GM12872 (cell line): Measurements from ENCODE around the gene TP53I13.

Experiments
- TF ChIP-seq, protein P1 (sequence below): IDR thresholded peaks from 3 replicates; pipeline ENCODE4 v1.5.1; 2011; ENCODE audit warnings: low read depth, mild to moderate bottlenecking, low read length, moderate library complexity; ENCODE audit not compliant: insufficient read depth

TP53I13 gene

DNA sequence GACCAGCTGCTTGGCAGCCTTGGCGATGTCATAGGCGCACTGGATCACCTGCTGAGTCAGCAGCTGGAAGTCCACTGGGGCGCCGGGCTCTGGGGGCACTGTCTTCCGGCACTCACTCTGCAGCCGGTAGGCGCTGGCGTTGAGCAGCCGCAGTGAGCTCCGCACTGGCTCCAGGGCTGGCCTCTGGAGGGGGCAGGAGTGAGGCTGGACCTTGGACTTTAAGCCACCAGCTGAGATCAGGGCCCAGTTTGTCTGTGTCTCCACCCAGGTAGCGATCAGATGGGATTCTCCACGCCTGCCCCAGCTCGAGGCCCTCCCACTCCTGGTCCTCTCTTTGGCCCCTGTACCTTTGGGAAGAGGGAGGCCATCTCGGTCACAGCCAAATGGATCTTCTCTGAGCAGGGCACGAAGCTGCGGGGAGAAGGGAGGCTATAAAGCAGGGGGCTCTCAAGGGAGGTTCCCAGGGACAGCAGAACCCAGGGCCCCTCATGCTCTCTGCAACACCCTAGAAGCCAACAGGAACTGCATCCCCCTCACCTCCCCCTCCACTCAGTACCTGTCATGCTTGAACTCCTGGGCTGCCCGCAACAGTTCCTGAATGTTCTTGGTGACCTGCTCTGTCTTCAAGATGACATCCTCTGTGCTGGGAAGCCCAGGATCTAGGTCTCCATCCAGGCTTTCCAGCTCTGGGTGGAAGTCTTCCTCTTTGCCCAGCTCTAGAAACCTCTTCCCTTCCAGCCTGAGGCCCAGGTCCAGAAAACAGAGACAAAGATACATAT, 6.4 kb downstream of the TP53I13 start:
- TF ChIP-seq, protein P1, sequence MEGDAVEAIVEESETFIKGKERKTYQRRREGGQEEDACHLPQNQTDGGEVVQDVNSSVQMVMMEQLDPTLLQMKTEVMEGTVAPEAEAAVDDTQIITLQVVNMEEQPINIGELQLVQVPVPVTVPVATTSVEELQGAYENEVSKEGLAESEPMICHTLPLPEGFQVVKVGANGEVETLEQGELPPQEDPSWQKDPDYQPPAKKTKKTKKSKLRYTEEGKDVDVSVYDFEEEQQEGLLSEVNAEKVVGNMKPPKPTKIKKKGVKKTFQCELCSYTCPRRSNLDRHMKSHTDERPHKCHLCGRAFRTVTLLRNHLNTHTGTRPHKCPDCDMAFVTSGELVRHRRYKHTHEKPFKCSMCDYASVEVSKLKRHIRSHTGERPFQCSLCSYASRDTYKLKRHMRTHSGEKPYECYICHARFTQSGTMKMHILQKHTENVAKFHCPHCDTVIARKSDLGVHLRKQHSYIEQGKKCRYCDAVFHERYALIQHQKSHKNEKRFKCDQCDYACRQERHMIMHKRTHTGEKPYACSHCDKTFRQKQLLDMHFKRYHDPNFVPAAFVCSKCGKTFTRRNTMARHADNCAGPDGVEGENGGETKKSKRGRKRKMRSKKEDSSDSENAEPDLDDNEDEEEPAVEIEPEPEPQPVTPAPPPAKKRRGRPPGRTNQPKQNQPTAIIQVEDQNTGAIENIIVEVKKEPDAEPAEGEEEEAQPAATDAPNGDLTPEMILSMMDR = no peak

GRCh38 chr17:29575511-29576213, 7.2 kb downstream of the TP53I13 start:
- TF ChIP-seq, protein P1 = no peak

- TF ChIP-seq, protein P1 = no peak
These were observed 7.9 kb downstream of the TP53I13 start for GRCh38 chr17:29576214-29577000.

GRCh38 chr17:29577001-29577370, 8.5 kb downstream of the TP53I13 start:
- TF ChIP-seq, protein P1 = no peak

- TF ChIP-seq, protein P1 = no peak
These were observed 9.1 kb downstream of the TP53I13 start for GRCh38 chr17:29577385-29578211.

GRCh38 chr17:29578626-29579485, 10.4 kb downstream of the TP53I13 start:
- TF ChIP-seq, protein P1 = no peak
